ENCODE data around the gene MYOF. TPM values are rescaled to one million over a fixed set of nuclear protein-coding genes. Genes with fewer than 3 reads are reported as not detected.

MYOF gene
- polyA plus RNA-seq, 3 donors = 9.7 to 29.1 (median 14.5) TPM

DNA sequence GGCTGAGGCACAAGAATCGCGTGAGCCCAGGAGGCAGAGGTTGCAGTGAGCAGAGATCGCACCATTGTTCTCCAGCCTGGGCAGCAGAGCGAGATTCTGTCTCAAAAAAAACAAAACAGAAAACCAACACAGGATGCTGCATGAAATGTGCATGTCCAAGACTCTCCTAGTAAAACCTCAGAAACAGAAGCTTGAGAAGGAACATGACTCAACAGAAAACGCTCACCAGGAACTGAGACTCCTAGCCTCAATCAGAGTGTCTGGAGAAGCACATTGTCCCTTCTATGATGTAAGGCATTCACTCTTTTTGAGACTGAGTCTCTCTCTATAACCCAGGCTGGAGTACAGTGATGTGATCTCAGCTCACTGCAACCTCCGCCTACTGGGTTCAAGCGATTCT lies 168.3 kb downstream of the MYOF start:
- H3K27ac ChIP-seq (ENCODE audit: low read depth in 1 of 2, low read length in 2 of 2) = no peak overlapping the region
- peaks cover 0 to 3% (median 0%) of the 10 kb centered on the region in 7 donors for H3K9me3 Mint-ChIP-seq
- no peak for DNase-seq
- no peak overlapping the region for H3K9ac ChIP-seq (ENCODE audit: insufficient read depth, low read length, poor library complexity, severe bottlenecking)
- peak overlapping the region in 1 of 7 donors; percentile 36 for H3K27ac Mint-ChIP-seq
- TF ChIP-seq, protein P1, sequence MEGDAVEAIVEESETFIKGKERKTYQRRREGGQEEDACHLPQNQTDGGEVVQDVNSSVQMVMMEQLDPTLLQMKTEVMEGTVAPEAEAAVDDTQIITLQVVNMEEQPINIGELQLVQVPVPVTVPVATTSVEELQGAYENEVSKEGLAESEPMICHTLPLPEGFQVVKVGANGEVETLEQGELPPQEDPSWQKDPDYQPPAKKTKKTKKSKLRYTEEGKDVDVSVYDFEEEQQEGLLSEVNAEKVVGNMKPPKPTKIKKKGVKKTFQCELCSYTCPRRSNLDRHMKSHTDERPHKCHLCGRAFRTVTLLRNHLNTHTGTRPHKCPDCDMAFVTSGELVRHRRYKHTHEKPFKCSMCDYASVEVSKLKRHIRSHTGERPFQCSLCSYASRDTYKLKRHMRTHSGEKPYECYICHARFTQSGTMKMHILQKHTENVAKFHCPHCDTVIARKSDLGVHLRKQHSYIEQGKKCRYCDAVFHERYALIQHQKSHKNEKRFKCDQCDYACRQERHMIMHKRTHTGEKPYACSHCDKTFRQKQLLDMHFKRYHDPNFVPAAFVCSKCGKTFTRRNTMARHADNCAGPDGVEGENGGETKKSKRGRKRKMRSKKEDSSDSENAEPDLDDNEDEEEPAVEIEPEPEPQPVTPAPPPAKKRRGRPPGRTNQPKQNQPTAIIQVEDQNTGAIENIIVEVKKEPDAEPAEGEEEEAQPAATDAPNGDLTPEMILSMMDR (IDR thresholded peaks at IDR 0.05) = no peak
- no peaks in the 10 kb centered on the region for H3K4me1 ChIP-seq (ENCODE audit: control insufficient read depth in 1 of 2, insufficient read depth in 2 of 2, low read length in 2 of 2)
- no peak overlapping the region for H3K4me3 ChIP-seq (replicated peaks in 1 of 3; ENCODE audit: low read depth in 2 of 3, low read length in 3 of 3)
- peaks cover 3% of the 10 kb centered on the region for H3K4me1 Mint-ChIP-seq
- H3K27me3 Mint-ChIP-seq (ENCODE audit: low read depth in 3 of 3) = peaks cover 1 to 5% (median 2%) of the 10 kb centered on the region in 3 donors
- no peaks in the 10 kb centered on the region for H4K20me1 ChIP-seq (ENCODE audit: insufficient read depth, low read length)
- intact Hi-C loops (cut with micrococcal nuclease) = no loop called here
- H3K36me3 Mint-ChIP-seq = peaks cover 93 to 97% of the 10 kb centered on the region in 2 donors
- H3K4me2 ChIP-seq (replicated peaks; ENCODE audit: extremely low read depth, low read length, poor library complexity, severe bottlenecking) = no peak overlapping the region
- WGBS (ENCODE audit: insufficient coverage) = 8% methylated on average over 3 of the region's 7 CpGs
- H3K27me3 ChIP-seq (ENCODE audit: control insufficient read depth in 2 of 2, insufficient read depth in 2 of 2, low read length in 2 of 2) = no peaks in the 10 kb centered on the region
- no peak overlapping the region for H3K4me3 Mint-ChIP-seq
- H3K36me3 ChIP-seq (replicated peaks in 1 of 2; ENCODE audit: control insufficient read depth in 1 of 2, insufficient read depth in 2 of 2, low read length in 2 of 2) = peaks cover 79 to 100% of the 10 kb centered on the region in 2 donors
- no peak overlapping the region for H2AFZ ChIP-seq (ENCODE audit: insufficient read depth, low read depth, low read length, poor library complexity, severe bottlenecking)
- no peaks in the 10 kb centered on the region for H3K9me3 ChIP-seq (replicated peaks in 1 of 2; ENCODE audit: control insufficient read depth in 1 of 2, insufficient read depth in 1 of 2, low read length in 2 of 2)
- no peaks in the 10 kb centered on the region for H3K79me2 ChIP-seq (ENCODE audit: insufficient read depth, low read length)

DNA sequence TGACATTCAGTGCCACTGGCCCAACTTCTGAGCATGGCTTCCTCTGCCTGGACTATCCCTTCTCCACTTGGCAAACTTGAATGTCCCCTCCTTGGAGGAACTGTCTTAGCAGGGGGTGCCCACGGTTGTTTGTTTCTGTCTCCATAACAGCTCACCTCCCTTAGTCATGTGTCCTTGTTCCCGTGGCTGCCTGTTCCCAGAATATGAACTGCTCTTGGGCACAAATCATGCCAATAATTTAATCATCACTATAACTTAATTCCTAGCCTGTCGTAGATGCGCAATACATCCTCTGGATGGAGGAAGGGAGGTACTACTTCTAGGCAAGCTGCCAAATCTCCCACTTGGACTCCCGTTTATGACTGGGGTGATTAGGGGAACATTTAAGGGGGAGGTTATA lies 173.1 kb downstream of the MYOF start:
- Histone ChIP-seq H3K9ac (ENCODE audit: insufficient read depth, low read length, poor library complexity, severe bottlenecking) (no peak overlapping the region), H2AFZ (ENCODE audit: insufficient read depth, low read depth, low read length, poor library complexity, severe bottlenecking) (no peak overlapping the region), H3K79me2 (ENCODE audit: insufficient read depth, low read length) (no peaks in the 10 kb centered on the region), H3K4me2 (replicated peaks; ENCODE audit: extremely low read depth, low read length, poor library complexity, severe bottlenecking) (no peak overlapping the region), H4K20me1 (ENCODE audit: insufficient read depth, low read length) (no peaks in the 10 kb centered on the region), H3K27ac (ENCODE audit: low read depth in 1 of 2, low read length in 2 of 2) (no peak overlapping the region), H3K36me3 (replicated peaks in 1 of 2; ENCODE audit: control insufficient read depth in 1 of 2, insufficient read depth in 2 of 2, low read length in 2 of 2) (peaks cover 60 to 83% of the 10 kb centered on the region in 2 donors), H3K27me3 (ENCODE audit: control insufficient read depth in 2 of 2, insufficient read depth in 2 of 2, low read length in 2 of 2) (no peaks in the 10 kb centered on the region), H3K4me1 (ENCODE audit: control insufficient read depth in 1 of 2, insufficient read depth in 2 of 2, low read length in 2 of 2) (no peaks in the 10 kb centered on the region), H3K4me3 (replicated peaks in 1 of 3; ENCODE audit: low read depth in 2 of 3, low read length in 3 of 3) (no peak overlapping the region), H3K9me3 (replicated peaks in 1 of 2; ENCODE audit: control insufficient read depth in 1 of 2, insufficient read depth in 1 of 2, low read length in 2 of 2) (no peaks in the 10 kb centered on the region)
- Mint-ChIP-seq H3K9me3 (peaks cover 0 to 3% (median 0%) of the 10 kb centered on the region in 7 donors), H3K4me1 (no peaks in the 10 kb centered on the region), H3K4me3 (no peak overlapping the region), H3K36me3 (peaks cover 73 to 83% of the 10 kb centered on the region in 2 donors), H3K27me3 (ENCODE audit: low read depth in 3 of 3) (peaks cover 0 to 1% (median 0%) of the 10 kb centered on the region in 3 donors), H3K27ac (peak overlapping the region in 1 of 7 donors; percentile 35)
- no peak for DNase-seq
- 47% methylated on average over 2 of the region's 5 CpGs for WGBS (ENCODE audit: insufficient coverage)
- TF ChIP-seq, protein P1 (IDR thresholded peaks at IDR 0.05) = no peak
- intact Hi-C loops (cut with micrococcal nuclease) = no loop called here
